NCI-H2227 treated with DMSO at 0.1 percent for 48 hours (cell line): Measurements from ENCODE around the gene SLC5A2.
"Not testable (repeated sequence)": the region's sequence is repeated elsewhere in the genome, so short reads cannot be mapped to it uniquely, and the experiment has no call there.

Source experiments
- DNase-seq: peaks from one replicate; lab custom pipeline; 2025; lab: John Stamatoyannopoulos, UW

Gene SLC5A2

GRCh38 chr16:31498493-31498892 lies 15.6 kb downstream of the SLC5A2 start:
- no peak for DNase-seq

GRCh38 chr16:31499928-31500327 lies 17.0 kb downstream of the SLC5A2 start:
- DNase-seq = no peak

GRCh38 chr16:31501226-31501965 lies 18.5 kb downstream of the SLC5A2 start:
- DNase-seq = no peak

GRCh38 chr16:31501966-31502348 lies 19.0 kb downstream of the SLC5A2 start:
- no peak for DNase-seq

GRCh38 chr16:31502981-31503380 lies 20.1 kb downstream of the SLC5A2 start:
- DNase-seq = no peak

- not testable (repeated sequence) for DNase-seq
Measured at GRCh38 chr16:31503555-31503954, 20.6 kb downstream of the SLC5A2 start.

GRCh38 chr16:31504159-31504558 lies 21.2 kb downstream of the SLC5A2 start:
- no peak for DNase-seq

GRCh38 chr16:31505483-31505882 lies 22.6 kb downstream of the SLC5A2 start:
- no peak for DNase-seq

- DNase-seq = no peak
Measured at GRCh38 chr16:31507617-31507928, 24.6 kb downstream of the SLC5A2 start.

- DNase-seq = peak; percentile 90
Measured at GRCh38 chr16:31507929-31508705, 25.2 kb downstream of the SLC5A2 start, which contains the start of gene RUSF1. Gene RUSF1 (minus strand): TSS chr16:31508391. CDS start chr16:31508373, 18 bp downstream.

GRCh38 chr16:31508706-31509195 lies 25.8 kb downstream of the SLC5A2 start:
- DNase-seq = peak; percentile 17

GRCh38 chr16:31513126-31513525 lies 30.2 kb downstream of the SLC5A2 start:
- no peak for DNase-seq

GRCh38 chr16:31513884-31514283 lies 31.0 kb downstream of the SLC5A2 start:
- no peak for DNase-seq

- DNase-seq = no peak
Measured at GRCh38 chr16:31517800-31518402, 35.0 kb downstream of the SLC5A2 start.

- DNase-seq = no peak
Measured at GRCh38 chr16:31519759-31520431, 37.0 kb downstream of the SLC5A2 start.

- DNase-seq = no peak
Measured at GRCh38 chr16:31521368-31521767, 38.4 kb downstream of the SLC5A2 start.

GRCh38 chr16:31522071-31522470 lies 39.1 kb downstream of the SLC5A2 start:
- no peak for DNase-seq

GRCh38 chr16:31523768-31524167 lies 40.8 kb downstream of the SLC5A2 start:
- DNase-seq = not testable (repeated sequence)

GRCh38 chr16:31525113-31525512 lies 42.2 kb downstream of the SLC5A2 start:
- DNase-seq = no peak

GRCh38 chr16:31527734-31528274 lies 44.9 kb downstream of the SLC5A2 start, which contains the start of gene AHSP:
Gene AHSP (plus strand): TSS chr16:31527900. CDS start chr16:31528140, 240 bp downstream.
- DNase-seq = no peak

- DNase-seq = no peak
Measured at GRCh38 chr16:31528523-31529107, 45.7 kb downstream of the SLC5A2 start.
